ENCODE measurements around the gene ZNF862. TPM values are rescaled to one million over a fixed set of nuclear protein-coding genes. Genes with fewer than 3 reads are reported as not detected.
A peak's percentile ranks its signal among the peaks of the same experiment; 100 is the strongest.

Gene ZNF862
- total and polyA plus RNA-seq, 2 experiments from 2014 or later: 8.9 to 22.6 TPM

- Histone ChIP-seq H3K4me3 (no peak overlapping the region), H3K36me3 (no peaks in the 10 kb centered on the region), H3K27me3 (no peaks in the 10 kb centered on the region), H3K27ac (no peak overlapping the region), H3K4me1 (ENCODE audit: low read depth) (peaks cover 7% of the 10 kb centered on the region), H3K9me3 (ENCODE audit: low read depth) (no peaks in the 10 kb centered on the region)
- no peak for DNase-seq (ENCODE audit: low read depth in 1 of 2, low spot score in 1 of 2)
- TF ChIP-seq CTCF (IDR thresholded peaks at IDR 0.05; ENCODE audit: low read depth, low read length): no peak
These were observed 44.9 kb downstream of the ZNF862 start for GRCh38 chr7:149883048-149883438.

GRCh38 chr7:149883452-149883861 lies 45.3 kb downstream of the ZNF862 start:
- H3K27ac ChIP-seq: no peak overlapping the region
- no peak overlapping the region for H3K4me3 ChIP-seq
- peaks cover 7% of the 10 kb centered on the region for H3K4me1 ChIP-seq (ENCODE audit: low read depth)
- DNase-seq (ENCODE audit: low read depth in 1 of 2, low spot score in 1 of 2): peak; percentile 60 to 70
- no peaks in the 10 kb centered on the region for H3K9me3 ChIP-seq (ENCODE audit: low read depth)
- peak; percentile 83 for TF ChIP-seq CTCF (IDR thresholded peaks at IDR 0.05; ENCODE audit: low read depth, low read length)
- H3K36me3 ChIP-seq: no peaks in the 10 kb centered on the region
- no peaks in the 10 kb centered on the region for H3K27me3 ChIP-seq

GRCh38 chr7:149884016-149884415 lies 45.8 kb downstream of the ZNF862 start:
- no peak for DNase-seq (ENCODE audit: low read depth in 1 of 2, low spot score in 1 of 2)
- Histone ChIP-seq H3K27me3 (no peaks in the 10 kb centered on the region), H3K27ac (no peak overlapping the region), H3K4me1 (ENCODE audit: low read depth) (peaks cover 7% of the 10 kb centered on the region), H3K9me3 (ENCODE audit: low read depth) (no peaks in the 10 kb centered on the region), H3K36me3 (no peaks in the 10 kb centered on the region), H3K4me3 (no peak overlapping the region)
- no peak for TF ChIP-seq CTCF (IDR thresholded peaks at IDR 0.05; ENCODE audit: low read depth, low read length)

GRCh38 chr7:149884541-149884940 lies 46.4 kb downstream of the ZNF862 start:
- TF ChIP-seq CTCF (IDR thresholded peaks at IDR 0.05; ENCODE audit: low read depth, low read length): no peak
- Histone ChIP-seq H3K27me3 (no peaks in the 10 kb centered on the region), H3K4me3 (no peak overlapping the region), H3K9me3 (ENCODE audit: low read depth) (no peaks in the 10 kb centered on the region), H3K27ac (no peak overlapping the region), H3K36me3 (no peaks in the 10 kb centered on the region), H3K4me1 (ENCODE audit: low read depth) (peaks cover 7% of the 10 kb centered on the region)
- DNase-seq (ENCODE audit: low read depth in 1 of 2, low spot score in 1 of 2): peak in 1 of 2 donors; percentile 49

GRCh38 chr7:149885191-149886017 lies 47.2 kb downstream of the ZNF862 start:
- Histone ChIP-seq H3K36me3 (no peaks in the 10 kb centered on the region), H3K9me3 (ENCODE audit: low read depth) (no peaks in the 10 kb centered on the region), H3K4me3 (no peak overlapping the region), H3K27ac (no peak overlapping the region), H3K27me3 (no peaks in the 10 kb centered on the region), H3K4me1 (ENCODE audit: low read depth) (peaks cover 7% of the 10 kb centered on the region)
- no peak for TF ChIP-seq CTCF (IDR thresholded peaks at IDR 0.05; ENCODE audit: low read depth, low read length)
- no peak for DNase-seq (ENCODE audit: low read depth in 1 of 2, low spot score in 1 of 2)

Data from cardiac muscle cell (in vitro differentiated cells and primary cell).